ENCODE data around the gene TSHZ3.

The TSHZ3 gene, protein sequence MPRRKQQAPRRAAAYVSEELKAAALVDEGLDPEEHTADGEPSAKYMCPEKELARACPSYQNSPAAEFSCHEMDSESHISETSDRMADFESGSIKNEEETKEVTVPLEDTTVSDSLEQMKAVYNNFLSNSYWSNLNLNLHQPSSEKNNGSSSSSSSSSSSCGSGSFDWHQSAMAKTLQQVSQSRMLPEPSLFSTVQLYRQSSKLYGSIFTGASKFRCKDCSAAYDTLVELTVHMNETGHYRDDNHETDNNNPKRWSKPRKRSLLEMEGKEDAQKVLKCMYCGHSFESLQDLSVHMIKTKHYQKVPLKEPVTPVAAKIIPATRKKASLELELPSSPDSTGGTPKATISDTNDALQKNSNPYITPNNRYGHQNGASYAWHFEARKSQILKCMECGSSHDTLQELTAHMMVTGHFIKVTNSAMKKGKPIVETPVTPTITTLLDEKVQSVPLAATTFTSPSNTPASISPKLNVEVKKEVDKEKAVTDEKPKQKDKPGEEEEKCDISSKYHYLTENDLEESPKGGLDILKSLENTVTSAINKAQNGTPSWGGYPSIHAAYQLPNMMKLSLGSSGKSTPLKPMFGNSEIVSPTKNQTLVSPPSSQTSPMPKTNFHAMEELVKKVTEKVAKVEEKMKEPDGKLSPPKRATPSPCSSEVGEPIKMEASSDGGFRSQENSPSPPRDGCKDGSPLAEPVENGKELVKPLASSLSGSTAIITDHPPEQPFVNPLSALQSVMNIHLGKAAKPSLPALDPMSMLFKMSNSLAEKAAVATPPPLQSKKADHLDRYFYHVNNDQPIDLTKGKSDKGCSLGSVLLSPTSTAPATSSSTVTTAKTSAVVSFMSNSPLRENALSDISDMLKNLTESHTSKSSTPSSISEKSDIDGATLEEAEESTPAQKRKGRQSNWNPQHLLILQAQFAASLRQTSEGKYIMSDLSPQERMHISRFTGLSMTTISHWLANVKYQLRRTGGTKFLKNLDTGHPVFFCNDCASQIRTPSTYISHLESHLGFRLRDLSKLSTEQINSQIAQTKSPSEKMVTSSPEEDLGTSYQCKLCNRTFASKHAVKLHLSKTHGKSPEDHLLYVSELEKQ

DNA sequence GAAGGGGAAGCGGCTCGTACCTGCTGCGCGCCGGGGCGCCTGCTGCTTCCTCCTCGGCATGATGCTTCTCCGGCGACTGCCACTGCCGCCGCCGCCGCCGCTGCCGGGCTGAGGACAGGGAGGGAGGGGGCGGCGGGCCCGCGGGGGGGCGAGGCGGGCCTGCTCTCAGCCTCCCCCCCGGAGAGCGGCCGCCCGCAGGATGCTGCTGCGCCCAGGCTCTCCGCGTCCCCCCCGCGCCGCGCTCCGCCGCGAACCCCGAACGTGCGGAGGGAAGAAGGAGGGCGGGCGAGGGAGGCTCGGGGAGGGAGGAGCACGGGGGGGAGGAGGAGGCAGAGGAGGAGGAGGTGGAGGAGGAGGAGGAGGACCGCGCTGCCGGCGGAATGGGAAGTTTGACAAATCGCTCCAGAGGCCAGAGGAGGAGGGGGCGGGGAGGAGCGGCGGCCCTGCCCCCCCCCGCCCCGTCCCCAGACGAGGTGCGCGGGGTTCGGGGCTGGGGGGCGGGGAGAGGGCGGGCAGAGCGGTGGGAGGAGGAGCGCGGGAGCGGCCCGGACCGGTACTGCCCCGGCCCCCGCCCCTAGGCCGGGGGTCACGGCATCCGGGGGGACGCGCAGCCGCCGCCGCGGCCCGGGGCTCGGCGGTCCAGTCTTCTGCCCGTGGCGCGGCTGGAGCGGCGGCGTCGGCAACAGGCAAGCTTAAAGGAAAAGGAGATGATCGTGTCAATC, at the start of gene TSHZ3:
TSS of gene TSHZ3 (minus strand) at position 277 of the 722 bp plus-strand sequence. CDS start at position 60, 217 bp downstream.
- Histone ChIP-seq H3K9me3 (ENCODE audit: control insufficient read depth, insufficient read depth, low read length) (no peaks in the 10 kb centered on the region), H3K27ac (ENCODE audit: low read depth, low read length) (peak within 1 kb of the TSS; percentile 35), H3K9ac (ENCODE audit: low read depth, low read length) (no peak within 1 kb of the TSS), H3K27me3 (ENCODE audit: control insufficient read depth, insufficient read depth, low read length) (peaks cover 52% of the 10 kb centered on the region), H3K4me3 (ENCODE audit: low read depth, low read length) (peak within 1 kb of the TSS; percentile 81), H3K36me3 (ENCODE audit: control insufficient read depth, insufficient read depth, low read length) (no peaks in the 10 kb centered on the region), H3K4me1 (ENCODE audit: control insufficient read depth, insufficient read depth, low read length) (peaks cover 52% of the 10 kb centered on the region)

DNA sequence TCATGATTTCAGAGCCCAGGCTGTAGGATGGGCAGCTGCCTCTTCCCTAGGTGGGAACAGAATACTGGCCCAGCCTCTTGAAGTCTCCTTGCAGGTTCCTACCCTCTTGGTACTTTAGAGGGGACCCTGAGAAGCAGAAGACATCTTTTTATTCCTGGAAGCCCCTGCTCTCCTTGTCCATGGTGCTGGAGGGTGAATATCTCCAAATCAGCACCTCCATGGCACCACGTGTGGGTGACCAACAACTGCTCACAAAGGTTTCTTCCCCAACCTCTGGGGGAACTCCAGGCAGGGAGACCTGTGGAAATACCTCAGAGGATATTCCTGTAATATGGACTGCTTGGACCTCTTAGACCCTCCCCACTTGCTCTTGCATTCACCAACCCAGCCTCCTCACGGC, 48.1 kb upstream of the TSHZ3 start:
- Histone ChIP-seq H3K9ac (ENCODE audit: low read depth, low read length) (no peak overlapping the region), H3K9me3 (ENCODE audit: control insufficient read depth, insufficient read depth, low read length) (no peaks in the 10 kb centered on the region), H3K4me1 (ENCODE audit: control insufficient read depth, insufficient read depth, low read length) (no peaks in the 10 kb centered on the region), H3K27me3 (ENCODE audit: control insufficient read depth, insufficient read depth, low read length) (peaks cover 5% of the 10 kb centered on the region; the same call in 1 of the 2 replicates), H3K36me3 (ENCODE audit: control insufficient read depth, insufficient read depth, low read length) (no peaks in the 10 kb centered on the region), H3K27ac (ENCODE audit: low read depth, low read length) (no peak overlapping the region), H3K4me3 (ENCODE audit: low read depth, low read length) (no peak overlapping the region)

DNA sequence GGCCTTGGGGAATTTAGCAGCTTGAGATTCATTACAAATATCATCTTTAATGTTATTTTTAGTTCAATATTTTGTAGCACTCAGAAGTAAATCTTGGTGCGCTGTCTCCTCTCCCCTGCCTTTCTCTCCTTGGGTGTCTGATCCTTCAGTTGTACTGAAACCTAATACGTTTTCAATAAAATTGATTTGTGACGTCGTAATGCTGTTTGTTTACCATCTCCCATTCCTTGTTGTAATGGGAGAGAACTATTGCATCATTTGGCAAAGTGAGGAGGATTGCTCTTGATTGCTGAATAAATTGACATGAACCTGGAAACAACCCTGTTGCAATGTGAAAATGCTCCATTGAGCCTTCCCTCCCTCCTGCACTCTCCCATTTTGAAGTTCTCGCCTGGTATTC, 43.2 kb upstream of the TSHZ3 start:
- H3K9ac ChIP-seq (ENCODE audit: low read depth, low read length), result no peak overlapping the region
- no peak overlapping the region for H3K4me3 ChIP-seq (ENCODE audit: low read depth, low read length)
- no peaks in the 10 kb centered on the region for H3K27me3 ChIP-seq (ENCODE audit: control insufficient read depth, insufficient read depth, low read length)
- no peaks in the 10 kb centered on the region for H3K4me1 ChIP-seq (ENCODE audit: control insufficient read depth, insufficient read depth, low read length)
- H3K36me3 ChIP-seq (ENCODE audit: control insufficient read depth, insufficient read depth, low read length), result no peaks in the 10 kb centered on the region
- H3K9me3 ChIP-seq (ENCODE audit: control insufficient read depth, insufficient read depth, low read length), result no peaks in the 10 kb centered on the region
- no peak overlapping the region for H3K27ac ChIP-seq (ENCODE audit: low read depth, low read length)

DNA sequence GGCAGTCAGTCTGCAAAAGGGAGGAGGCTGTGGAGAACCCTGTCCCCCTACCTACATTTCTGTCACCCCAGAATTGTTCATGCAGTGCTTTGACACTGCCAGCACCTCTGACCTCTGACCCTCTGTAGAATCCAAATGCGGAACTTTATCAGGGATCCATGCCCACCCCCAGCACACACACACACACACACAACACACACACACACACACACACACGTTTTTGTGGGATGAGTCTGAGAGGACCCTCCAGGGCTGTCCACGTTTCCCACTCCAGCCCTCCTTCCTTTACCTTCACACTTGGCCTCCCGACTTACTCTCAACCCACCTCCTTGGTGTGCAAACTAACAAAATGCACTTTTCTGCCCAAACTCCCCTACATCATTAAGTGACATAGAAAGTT, 42.3 kb upstream of the TSHZ3 start:
- Histone ChIP-seq H3K9me3 (ENCODE audit: control insufficient read depth, insufficient read depth, low read length) (no peaks in the 10 kb centered on the region), H3K4me1 (ENCODE audit: control insufficient read depth, insufficient read depth, low read length) (no peaks in the 10 kb centered on the region), H3K27me3 (ENCODE audit: control insufficient read depth, insufficient read depth, low read length) (no peaks in the 10 kb centered on the region)

DNA sequence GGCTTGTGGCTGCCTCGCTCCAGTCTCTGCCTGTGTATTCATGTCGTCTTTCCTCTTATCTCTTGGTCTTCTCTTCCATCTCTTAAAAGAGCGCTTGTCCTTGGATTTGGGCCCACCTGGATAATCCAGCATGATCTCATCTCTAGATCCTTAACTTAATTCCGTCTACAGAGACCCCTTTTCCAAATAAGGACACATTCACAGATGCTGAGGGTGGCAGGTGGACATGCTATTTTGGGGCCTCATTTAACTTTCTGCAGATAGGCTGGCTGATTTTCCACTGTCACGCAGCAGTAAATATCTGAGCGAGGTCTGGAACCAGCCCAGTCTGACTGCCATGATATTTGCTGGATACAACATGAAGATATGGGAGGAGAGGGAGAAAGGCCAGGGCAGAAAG, 41.5 kb upstream of the TSHZ3 start:
- H3K27me3 ChIP-seq (ENCODE audit: control insufficient read depth, insufficient read depth, low read length), result no peaks in the 10 kb centered on the region
- H3K4me3 ChIP-seq (ENCODE audit: low read depth, low read length), result no peak overlapping the region
- H3K36me3 ChIP-seq (ENCODE audit: control insufficient read depth, insufficient read depth, low read length), result no peaks in the 10 kb centered on the region
- no peak overlapping the region for H3K9ac ChIP-seq (ENCODE audit: low read depth, low read length)
- H3K9me3 ChIP-seq (ENCODE audit: control insufficient read depth, insufficient read depth, low read length), result no peaks in the 10 kb centered on the region
- H3K27ac ChIP-seq (ENCODE audit: low read depth, low read length), result no peak overlapping the region
- no peaks in the 10 kb centered on the region for H3K4me1 ChIP-seq (ENCODE audit: control insufficient read depth, insufficient read depth, low read length)

More for the DNA sequence above, 42.3 kb upstream of the TSHZ3 start:
- Histone ChIP-seq H3K36me3 (ENCODE audit: control insufficient read depth, insufficient read depth, low read length) (no peaks in the 10 kb centered on the region), H3K9ac (ENCODE audit: low read depth, low read length) (no peak overlapping the region), H3K27ac (ENCODE audit: low read depth, low read length) (no peak overlapping the region), H3K4me3 (ENCODE audit: low read depth, low read length) (no peak overlapping the region)

DNA sequence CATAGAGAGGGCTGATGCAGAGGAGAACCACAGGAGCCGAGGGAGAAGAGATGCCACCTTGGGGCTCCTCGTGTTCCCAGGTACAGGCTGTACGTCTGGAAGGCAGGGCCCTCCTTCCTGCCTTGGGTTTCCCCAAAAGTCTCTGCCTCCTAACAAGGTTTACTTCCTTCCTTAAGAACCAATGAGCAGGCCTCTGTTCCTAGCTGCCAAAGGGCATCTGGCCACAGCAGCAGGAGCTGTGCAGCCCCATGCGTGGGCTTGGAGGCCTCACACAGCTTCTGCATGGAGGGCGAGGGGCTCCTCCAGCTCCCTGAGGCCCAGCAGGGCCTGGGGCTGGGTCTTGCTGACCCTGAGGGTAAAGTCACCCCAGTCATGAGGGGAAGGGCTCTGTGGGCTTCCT, 40.6 kb upstream of the TSHZ3 start:
- no peak overlapping the region for H3K27ac ChIP-seq (ENCODE audit: low read depth, low read length)
- no peak overlapping the region for H3K9ac ChIP-seq (ENCODE audit: low read depth, low read length)
- H3K9me3 ChIP-seq (ENCODE audit: control insufficient read depth, insufficient read depth, low read length), result no peaks in the 10 kb centered on the region
- no peaks in the 10 kb centered on the region for H3K27me3 ChIP-seq (ENCODE audit: control insufficient read depth, insufficient read depth, low read length)
- H3K36me3 ChIP-seq (ENCODE audit: control insufficient read depth, insufficient read depth, low read length), result no peaks in the 10 kb centered on the region
- H3K4me1 ChIP-seq (ENCODE audit: control insufficient read depth, insufficient read depth, low read length), result no peaks in the 10 kb centered on the region
- no peak overlapping the region for H3K4me3 ChIP-seq (ENCODE audit: low read depth, low read length)

DNA sequence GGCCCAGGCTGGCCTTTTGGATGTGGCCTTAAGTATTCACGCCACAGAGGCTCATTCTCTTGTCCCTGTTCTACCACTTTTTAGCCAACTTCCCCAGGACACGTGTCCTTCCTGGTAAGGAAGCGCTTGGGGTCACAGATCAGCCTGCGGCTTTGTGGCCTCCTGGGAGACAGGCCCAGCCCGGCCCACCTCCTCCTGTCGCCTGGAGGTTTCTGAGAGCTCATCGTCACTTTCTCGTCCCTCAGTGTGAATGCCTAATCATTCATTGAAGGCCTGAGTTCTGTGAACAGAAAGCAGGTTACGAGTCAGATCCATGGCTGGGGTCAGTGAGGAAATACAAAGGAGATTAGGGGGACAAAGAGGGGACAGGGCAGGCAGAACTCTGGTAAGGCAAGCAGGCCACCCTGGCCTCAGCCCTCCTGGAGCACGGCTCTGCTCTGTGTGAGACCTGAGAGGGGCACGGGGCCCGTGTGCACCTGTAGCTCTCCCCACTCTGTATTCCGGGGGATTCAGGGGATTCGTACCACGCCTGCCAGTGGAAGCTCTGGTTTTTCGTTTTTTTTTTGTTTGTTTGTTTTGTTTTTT, 38.6 kb upstream of the TSHZ3 start:
- H3K9me3 ChIP-seq (ENCODE audit: control insufficient read depth, insufficient read depth, low read length), result no peaks in the 10 kb centered on the region
- H3K9ac ChIP-seq (ENCODE audit: low read depth, low read length), result no peak overlapping the region
- no peaks in the 10 kb centered on the region for H3K27me3 ChIP-seq (ENCODE audit: control insufficient read depth, insufficient read depth, low read length)
- H3K4me1 ChIP-seq (ENCODE audit: control insufficient read depth, insufficient read depth, low read length), result no peaks in the 10 kb centered on the region
- no peaks in the 10 kb centered on the region for H3K36me3 ChIP-seq (ENCODE audit: control insufficient read depth, insufficient read depth, low read length)
- no peak overlapping the region for H3K27ac ChIP-seq (ENCODE audit: low read depth, low read length)
- no peak overlapping the region for H3K4me3 ChIP-seq (ENCODE audit: low read depth, low read length)

DNA sequence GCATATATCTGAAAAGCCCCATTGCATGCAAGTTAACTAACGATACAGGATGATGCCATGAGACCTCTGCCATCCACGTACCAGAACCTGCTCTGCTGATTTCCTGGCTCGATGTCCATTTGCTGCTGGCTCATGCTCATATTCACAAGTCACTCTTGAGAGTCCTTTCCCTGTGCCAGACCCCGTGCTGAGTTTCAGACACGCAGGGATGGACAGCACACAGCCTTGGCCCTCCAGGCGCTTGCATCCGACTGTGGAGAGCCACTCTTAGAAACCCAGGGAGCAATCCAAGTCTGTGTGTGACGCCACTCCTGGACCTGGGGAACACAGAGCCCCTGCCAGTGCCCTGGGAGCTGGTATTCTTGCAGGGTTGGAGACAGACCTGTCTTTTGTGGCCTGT, 37.6 kb upstream of the TSHZ3 start:
- Histone ChIP-seq H3K9ac (ENCODE audit: low read depth, low read length) (no peak overlapping the region), H3K4me1 (ENCODE audit: control insufficient read depth, insufficient read depth, low read length) (no peaks in the 10 kb centered on the region), H3K4me3 (ENCODE audit: low read depth, low read length) (no peak overlapping the region), H3K27ac (ENCODE audit: low read depth, low read length) (no peak overlapping the region), H3K9me3 (ENCODE audit: control insufficient read depth, insufficient read depth, low read length) (no peaks in the 10 kb centered on the region), H3K27me3 (ENCODE audit: control insufficient read depth, insufficient read depth, low read length) (no peaks in the 10 kb centered on the region), H3K36me3 (ENCODE audit: control insufficient read depth, insufficient read depth, low read length) (no peaks in the 10 kb centered on the region)

DNA sequence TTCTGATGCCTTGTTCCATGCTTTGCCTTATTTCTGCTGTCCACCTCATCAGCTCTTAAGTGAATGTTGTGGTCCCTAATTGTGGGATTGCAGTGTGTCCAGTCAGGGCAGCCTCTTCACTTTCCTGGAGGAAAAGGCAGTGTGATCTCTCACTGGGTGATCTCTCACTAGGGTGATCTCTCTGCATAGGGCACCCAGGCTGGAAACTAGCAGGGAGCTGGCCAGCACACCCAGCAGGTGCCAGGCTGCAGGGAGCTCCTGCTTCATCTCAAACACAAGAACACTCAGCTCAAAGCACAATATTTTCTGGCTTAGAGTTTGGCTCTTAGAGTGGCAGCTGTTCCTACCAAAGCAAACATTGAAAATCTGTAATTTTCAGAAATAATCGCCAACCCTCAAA, 36.5 kb upstream of the TSHZ3 start:
- Histone ChIP-seq H3K9ac (ENCODE audit: low read depth, low read length) (no peak overlapping the region), H3K36me3 (ENCODE audit: control insufficient read depth, insufficient read depth, low read length) (no peaks in the 10 kb centered on the region), H3K4me3 (ENCODE audit: low read depth, low read length) (no peak overlapping the region), H3K9me3 (ENCODE audit: control insufficient read depth, insufficient read depth, low read length) (no peaks in the 10 kb centered on the region), H3K27me3 (ENCODE audit: control insufficient read depth, insufficient read depth, low read length) (no peaks in the 10 kb centered on the region), H3K27ac (ENCODE audit: low read depth, low read length) (no peak overlapping the region), H3K4me1 (ENCODE audit: control insufficient read depth, insufficient read depth, low read length) (no peaks in the 10 kb centered on the region)

DNA sequence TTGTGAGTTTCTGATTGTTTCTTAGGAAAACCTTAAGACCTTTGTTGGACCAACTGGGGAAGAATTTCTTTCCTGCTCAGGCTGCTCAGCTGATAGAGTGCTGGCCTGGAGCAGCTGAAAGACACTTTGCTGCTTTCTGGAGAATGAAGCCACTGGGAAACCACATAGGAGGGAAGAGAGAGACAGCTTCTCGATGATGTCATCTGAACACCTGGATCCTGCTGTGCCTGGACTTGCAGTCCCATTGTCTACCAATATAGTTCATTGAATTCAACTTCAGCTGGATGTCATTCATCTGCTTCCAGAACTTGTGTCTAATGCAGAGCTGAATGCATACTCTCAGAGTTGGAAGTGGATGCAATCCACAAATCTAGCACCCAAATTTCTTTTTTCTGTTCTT, 34.3 kb upstream of the TSHZ3 start:
- H3K27me3 ChIP-seq (ENCODE audit: control insufficient read depth, insufficient read depth, low read length), result no peaks in the 10 kb centered on the region
- H3K4me3 ChIP-seq (ENCODE audit: low read depth, low read length), result no peak overlapping the region
- H3K9ac ChIP-seq (ENCODE audit: low read depth, low read length), result no peak overlapping the region
- H3K27ac ChIP-seq (ENCODE audit: low read depth, low read length), result no peak overlapping the region
- no peaks in the 10 kb centered on the region for H3K9me3 ChIP-seq (ENCODE audit: control insufficient read depth, insufficient read depth, low read length)
- H3K36me3 ChIP-seq (ENCODE audit: control insufficient read depth, insufficient read depth, low read length), result no peaks in the 10 kb centered on the region
- H3K4me1 ChIP-seq (ENCODE audit: control insufficient read depth, insufficient read depth, low read length), result no peaks in the 10 kb centered on the region

Data from HUES48 (cell line).